Activated CD4-positive, alpha-beta T cell treated with anti-CD3 and anti-CD28 coated beads, Interleukin-2, amount 50 U/mL, for 4 hours (primary cell): ENCODE results near the gene AGAP4.
"Not testable (repeated sequence)": the region's sequence is repeated elsewhere in the genome, so short reads cannot be mapped to it uniquely, and the experiment has no call there.

Experiments
- DNase-seq, 2 experiments: peaks; one replicate each; pipeline ENCODE4 v3.0.0-alpha.2; 2020

AGAP4 gene

GRCh38 chr10:45847400-45847799, at the start of gene AGAP4:
TSS of gene AGAP4 (minus strand) at chr10:45847500. CDS start at chr10:45847347, 153 bp downstream.
- DNase-seq: not testable (repeated sequence)

- not testable (repeated sequence) for DNase-seq
Measured at GRCh38 chr10:45890721-45891120, 43.4 kb upstream of the AGAP4 start.

DNA sequence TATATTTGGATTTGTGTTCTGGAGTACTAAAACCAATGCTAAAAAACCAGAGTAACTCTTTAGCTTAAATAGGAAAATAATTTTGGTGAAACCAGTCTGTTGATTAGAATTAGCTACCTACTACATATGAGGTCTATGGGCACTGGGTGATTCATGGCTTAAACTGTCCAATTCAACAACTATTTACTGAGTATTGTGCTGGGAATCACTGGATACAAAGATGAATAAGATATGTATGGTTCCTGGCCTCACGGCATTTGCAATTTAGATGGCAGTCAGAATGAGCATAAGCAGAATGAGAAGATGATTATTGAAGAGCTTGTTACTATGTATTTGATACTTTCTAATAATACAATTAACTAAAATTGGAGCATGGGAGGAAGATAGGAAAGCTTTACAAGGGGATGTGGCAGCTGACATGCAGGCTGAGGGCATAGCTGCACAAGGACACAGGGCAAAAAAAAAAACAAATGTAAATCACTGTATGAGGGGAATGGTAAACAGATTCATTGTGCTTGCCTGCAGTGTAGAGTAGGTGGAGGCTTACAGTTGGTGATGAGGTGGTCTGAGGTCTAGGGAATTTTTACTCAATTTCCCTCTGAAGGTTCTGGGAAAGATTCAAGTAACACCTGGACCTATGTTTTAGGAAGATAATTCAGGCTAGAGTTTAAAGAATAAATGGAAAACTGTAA, 42.4 kb upstream of the AGAP4 start:
- DNase-seq: not testable (repeated sequence)

DNA sequence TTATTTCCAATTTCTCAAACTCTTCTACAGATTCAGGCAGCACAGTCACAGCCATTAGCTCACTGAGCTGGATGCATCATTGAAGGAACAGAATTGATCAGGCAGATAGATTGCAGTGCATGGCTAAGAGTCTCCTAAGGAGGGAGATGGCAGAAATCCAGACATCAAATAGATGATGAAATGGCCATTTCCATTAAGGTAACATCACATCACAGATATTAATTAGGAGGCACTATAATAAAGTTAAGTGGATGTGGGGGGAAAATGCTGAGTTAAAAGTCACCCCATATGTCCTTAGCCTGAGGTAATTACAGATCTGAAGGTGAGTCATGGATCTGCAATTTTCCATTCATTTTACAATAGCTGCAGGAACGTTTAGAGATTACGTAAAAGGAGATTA, 35.6 kb upstream of the AGAP4 start:
- DNase-seq: not testable (repeated sequence)

GRCh38 chr10:45865404-45865803, 18.1 kb upstream of the AGAP4 start:
- not testable (repeated sequence) for DNase-seq

DNA sequence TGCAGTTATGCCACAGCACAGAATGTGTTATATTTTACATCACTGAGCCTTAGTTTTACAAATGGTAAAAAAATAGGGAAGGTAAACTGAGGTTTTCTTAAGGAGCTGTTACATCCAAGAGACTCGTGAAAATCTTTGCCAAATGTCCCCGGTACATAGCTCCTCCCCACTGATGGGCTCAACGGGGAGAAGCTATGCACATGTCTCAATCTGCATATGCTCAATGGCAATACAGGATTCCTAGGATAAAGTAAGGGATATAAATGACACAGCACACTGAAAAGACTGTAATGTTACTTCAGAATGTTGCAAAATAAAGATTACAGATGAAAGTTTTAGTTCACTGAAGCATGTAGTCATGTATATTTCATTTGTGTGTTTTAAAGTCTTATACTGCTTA, 17.0 kb upstream of the AGAP4 start:
- DNase-seq: not testable (repeated sequence)

- not testable (repeated sequence) for DNase-seq
Measured at GRCh38 chr10:45863632-45864031, 16.3 kb upstream of the AGAP4 start.

- DNase-seq: not testable (repeated sequence)
Measured at GRCh38 chr10:45857931-45858330, 10.6 kb upstream of the AGAP4 start.

DNA sequence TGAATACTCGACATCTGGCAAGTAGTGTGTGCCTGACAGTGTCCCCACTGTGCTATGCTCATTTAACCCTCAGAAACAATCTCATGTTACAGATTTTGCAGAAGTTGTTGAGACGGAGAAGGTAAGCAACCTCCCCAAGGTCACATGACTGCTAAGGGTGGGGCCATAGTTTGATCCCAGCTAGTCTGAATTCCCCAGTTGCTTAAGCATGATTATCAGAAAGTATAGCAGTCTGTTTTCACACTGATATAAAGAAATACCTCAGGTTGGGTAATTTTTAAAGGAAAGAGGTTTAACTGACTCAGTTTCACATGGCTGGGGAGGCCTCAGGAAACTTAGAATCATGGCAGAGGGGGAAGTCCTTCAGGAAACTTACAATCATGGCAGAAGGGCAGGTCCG, 1.2 kb upstream of the AGAP4 start:
- not testable (repeated sequence) for DNase-seq

DNA sequence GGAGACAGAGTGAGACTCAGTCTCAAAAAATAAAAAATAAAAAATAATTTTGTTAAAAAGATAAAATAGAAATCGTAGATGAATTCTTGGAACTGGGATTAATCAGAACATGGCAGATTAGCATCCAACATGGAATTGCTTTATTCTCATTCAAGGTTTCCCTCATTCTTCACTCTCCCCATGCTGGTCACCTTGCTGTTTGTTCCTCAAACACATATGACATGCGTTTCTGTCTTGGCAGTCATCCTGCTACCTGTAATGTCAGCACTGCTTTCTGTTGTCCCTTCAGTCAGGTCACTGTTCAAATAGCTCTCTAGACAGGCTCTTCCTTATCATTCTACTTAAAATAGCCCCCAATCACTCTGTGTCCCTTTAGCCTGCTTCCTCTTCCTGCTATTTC, 24.4 kb downstream of the AGAP4 start:
- not testable (repeated sequence) for DNase-seq

DNA sequence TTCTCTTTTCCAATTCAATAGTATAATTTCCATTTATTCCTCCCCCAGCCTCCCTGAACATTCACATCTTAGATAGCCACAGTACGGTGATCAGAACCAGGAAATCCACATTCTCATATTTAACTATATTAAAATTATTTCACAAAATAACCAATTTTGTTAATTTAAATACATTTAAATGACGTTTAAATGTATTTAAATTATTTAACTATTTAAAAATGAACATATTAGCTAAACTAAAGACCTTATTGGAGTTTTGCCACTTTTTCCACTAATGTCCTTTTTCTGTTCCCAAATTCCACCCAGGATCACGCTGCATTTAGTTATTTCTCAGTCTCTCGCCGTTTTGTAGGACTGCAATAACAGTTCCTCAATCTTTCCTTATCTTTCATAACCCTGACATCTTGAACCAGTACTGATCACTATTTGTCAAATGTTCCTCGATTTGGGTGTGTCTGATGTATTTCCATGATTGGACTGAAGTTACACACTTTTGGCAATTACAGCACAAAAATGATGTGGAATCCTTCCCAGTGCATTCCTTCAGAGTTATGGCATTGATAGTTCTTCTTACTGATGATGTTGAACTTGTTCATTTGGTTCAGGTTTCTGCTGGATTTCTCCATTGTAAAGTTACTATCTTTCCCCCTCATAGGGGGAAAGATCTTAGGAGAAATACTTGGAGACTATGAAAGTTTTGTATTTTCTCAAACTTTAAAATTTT, 27.0 kb downstream of the AGAP4 start:
- not testable (repeated sequence) for DNase-seq

DNA sequence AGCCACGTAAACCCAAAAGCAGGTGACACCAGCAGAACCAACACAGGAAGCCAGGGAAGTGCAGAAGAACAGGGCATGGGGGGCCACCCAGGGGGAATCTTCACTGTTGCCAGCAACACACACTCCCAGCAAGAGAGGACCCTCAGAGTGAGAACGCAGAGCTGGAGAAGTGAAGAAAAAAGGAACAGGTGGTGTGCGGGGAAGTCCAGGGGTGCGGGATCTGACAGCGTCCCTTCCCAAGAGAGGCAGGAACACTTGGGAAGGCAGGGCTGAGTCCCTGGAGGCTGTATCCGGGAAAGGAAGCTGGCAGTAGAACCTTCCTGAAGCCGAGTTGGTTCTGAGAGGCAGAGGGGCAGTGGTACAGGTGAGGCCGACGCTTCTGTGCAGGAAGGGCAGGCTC, 27.7 kb downstream of the AGAP4 start:
- DNase-seq: no peak

DNA sequence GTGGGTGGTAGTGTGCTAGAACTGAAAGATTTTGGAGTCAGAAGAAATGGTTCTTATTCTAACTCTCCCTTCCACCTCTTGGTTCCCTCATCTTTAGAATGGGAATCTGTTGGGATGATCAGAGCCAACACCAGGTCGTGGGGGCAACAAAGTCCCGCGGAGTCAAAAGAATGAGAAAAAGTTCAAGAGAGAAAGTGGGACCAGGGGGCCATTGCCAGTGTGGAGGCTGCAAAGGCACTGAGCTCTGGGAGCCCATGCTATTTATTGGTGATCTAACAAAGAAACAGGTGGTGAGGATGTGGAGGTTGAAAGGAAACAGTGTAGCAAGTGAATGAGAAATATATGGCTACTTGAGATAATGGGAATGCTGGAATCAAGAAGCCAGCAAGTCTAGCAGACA, 29.4 kb downstream of the AGAP4 start:
- DNase-seq: no peak

GRCh38 chr10:45817130-45817859, 30.0 kb downstream of the AGAP4 start:
- DNase-seq: no peak

- not testable (repeated sequence) for DNase-seq
Measured at GRCh38 chr10:45814146-45814545, 33.2 kb downstream of the AGAP4 start.

DNA sequence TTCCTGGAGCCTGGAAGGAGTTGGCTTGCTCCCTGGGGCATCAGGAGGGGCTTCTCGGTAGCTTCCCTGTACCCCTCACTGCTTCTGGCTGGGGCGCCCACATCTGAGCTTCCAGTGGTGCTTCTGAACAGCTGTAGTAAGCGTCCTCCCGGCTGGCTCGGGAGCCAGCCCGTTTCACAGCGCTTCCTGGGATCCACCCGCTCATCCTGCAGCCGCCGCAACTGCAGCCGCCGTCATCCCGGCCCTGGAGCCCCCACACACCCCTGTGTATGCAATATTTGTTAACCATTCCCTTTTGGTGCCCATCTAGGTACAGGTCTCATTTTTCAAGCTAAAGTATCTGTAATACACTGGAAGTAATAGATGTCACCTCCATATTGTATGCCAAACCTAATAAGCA, 34.3 kb downstream of the AGAP4 start:
- not testable (repeated sequence) for DNase-seq

- DNase-seq: no peak
Measured at GRCh38 chr10:45811075-45811474, 36.2 kb downstream of the AGAP4 start.

GRCh38 chr10:45809837-45810236, 37.5 kb downstream of the AGAP4 start:
- no peak for DNase-seq

DNA sequence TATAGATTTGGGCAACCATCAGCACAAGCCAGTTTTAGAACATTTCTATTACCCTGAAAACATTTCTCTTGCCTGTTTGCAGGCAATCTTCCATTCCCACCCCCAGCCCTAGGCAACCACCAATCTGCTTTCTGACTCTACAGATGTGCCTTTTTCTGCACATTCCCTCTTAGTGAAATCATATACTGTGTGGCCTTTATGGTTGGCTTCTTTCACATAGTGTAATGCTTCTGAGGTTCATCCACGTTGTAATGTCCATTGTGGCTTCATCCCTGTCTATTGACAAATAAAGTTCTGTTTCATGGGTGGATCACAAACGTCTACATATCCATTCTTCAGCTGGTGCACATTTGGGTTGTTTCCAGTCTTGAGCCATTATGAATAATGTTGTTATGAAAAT, 42.3 kb downstream of the AGAP4 start:
- not testable (repeated sequence) for DNase-seq

DNA sequence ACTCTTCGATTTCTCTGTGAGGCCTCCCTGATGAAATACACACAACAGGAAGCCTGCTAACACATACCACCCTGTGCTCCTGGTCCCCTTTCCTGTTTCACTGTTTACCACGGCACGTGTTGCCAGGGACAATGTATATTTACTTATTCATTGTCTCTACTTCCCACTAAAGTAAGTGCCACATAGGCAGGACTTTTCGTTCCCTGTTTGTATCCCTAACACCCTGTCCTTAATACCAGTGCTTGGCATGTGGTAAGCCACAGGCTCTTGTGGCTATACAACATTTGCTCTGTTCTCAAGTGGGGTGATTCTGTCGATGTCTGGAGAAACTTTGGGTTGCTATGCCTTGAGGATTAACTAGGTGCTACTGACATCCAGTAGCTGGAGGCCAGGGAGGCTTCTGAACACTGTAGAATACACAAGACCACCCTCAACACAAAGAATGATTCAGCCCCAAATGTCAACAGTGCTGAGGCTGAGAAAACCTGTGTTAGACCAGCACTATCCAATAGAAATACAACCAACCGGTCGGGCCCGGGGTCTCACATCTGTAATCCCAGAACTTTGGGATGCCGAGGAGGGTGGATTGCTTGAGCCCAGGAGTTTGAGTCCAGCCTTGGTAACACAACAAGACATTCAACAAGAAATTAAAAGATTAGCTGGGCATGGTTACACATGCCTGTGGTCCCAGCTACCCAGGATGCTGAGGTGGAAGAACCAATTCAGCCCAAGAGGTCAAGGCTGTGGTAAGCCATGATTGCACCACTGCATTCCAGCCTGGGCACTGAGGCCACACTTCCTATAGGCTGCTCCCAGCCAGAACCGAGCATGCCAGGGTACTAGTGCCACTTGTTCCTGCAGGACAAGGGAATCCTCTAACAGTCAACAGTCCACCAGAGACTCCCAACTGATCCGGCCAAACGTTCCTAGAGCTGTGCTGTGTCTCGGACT, 44.0 kb downstream of the AGAP4 start:
- DNase-seq: not testable (repeated sequence)

GRCh38 chr10:45794761-45795160, 52.5 kb downstream of the AGAP4 start:
- not testable (repeated sequence) for DNase-seq

DNA sequence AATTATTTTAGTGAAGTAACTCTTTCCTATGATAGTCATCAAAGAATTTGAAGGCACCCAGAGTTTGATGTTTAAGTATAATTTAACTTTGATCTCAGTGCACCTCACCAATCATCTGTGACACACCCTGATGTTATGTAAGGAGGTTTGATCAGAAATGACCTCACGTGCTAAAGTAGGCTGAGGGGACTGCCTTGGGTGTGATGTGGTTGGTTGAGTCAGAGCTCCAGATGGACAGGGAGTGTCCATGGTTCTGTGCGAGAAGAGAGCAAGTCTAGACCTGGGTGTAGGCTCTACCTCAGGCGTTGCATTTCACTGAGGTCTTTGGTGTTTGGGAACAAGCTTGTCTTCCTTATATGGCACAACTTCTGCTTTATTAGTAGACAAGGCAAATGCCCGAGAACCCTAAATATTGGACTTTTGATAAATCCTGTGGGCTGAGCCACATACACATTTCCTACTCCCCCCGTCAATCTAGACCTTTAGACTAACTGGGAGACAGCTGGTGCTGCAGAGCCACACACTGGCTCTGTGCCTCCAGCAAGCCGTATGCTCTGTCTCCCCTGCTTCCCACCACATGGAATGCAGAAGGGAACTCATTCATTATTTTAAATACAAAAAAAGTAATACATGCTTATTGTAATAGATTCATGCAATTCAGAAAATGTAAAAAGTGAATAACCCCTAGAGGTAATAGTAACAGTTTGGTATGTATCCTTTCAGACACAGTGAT, 56.4 kb downstream of the AGAP4 start:
- not testable (repeated sequence) for DNase-seq
